Neutrophil (primary cell): Measurements from ENCODE around the gene SRP9.
"Not testable (repeated sequence)": the region's sequence is repeated elsewhere in the genome, so short reads cannot be mapped to it uniquely, and the experiment has no call there.

Experiments used
- H3K27ac ChIP-seq: fragments of 200-600 bp; sonication (generic); 2 replicates; pipeline ENCODE4 v1.5.1; 2016; ENCODE audit warnings: mild to moderate bottlenecking, moderate library complexity
- H3K27me3 ChIP-seq: fragments of 200-600 bp; sonication (generic); 2 replicates; pipeline ENCODE4 v1.6.0; 2016; ENCODE audit warnings: mild to moderate bottlenecking
- H3K36me3 ChIP-seq: fragments of 200-600 bp; sonication (generic); 2 replicates; pipeline ENCODE4 v1.5.1; 2017
- H3K4me1 ChIP-seq, 2 experiments: fragments of 200-600 bp in 1 of 2; sonication (generic) in 1 of 2; 1 replicate in 1 of 2; 2 replicates in 1 of 2; pipeline versions ENCODE4 v1.5.1 to v1.6.1; 2013 to 2016; ENCODE audit warnings: low read depth in 1 of 2, low read length in 1 of 2, mild to moderate bottlenecking in 1 of 2, moderate library complexity in 1 of 2; ENCODE audit not compliant: control insufficient read depth in 1 of 2, insufficient read depth in 1 of 2
- H3K4me3 ChIP-seq, 2 experiments: fragments of 200-600 bp in 1 of 2; sonication (generic) in 1 of 2; 1 replicate in 1 of 2; 2 replicates in 1 of 2; pipeline ENCODE4 v1.5.1; 2013 to 2016; ENCODE audit warnings: low read depth in 1 of 2, low read length in 1 of 2, mild to moderate bottlenecking in 1 of 2, moderate library complexity in 1 of 2
- H3K9me3 ChIP-seq: fragments of 200-600 bp; sonication (generic); 2 replicates; pipeline ENCODE4 v1.5.1; 2016
- TF ChIP-seq, protein P1 (sequence below): fragments of 200-600 bp; sonication (generic); IDR thresholded peaks from 2 replicates; pipeline ENCODE4 v1.5.1; 2016; ENCODE audit warnings: antibody characterized with exemption

The SRP9 gene

DNA sequence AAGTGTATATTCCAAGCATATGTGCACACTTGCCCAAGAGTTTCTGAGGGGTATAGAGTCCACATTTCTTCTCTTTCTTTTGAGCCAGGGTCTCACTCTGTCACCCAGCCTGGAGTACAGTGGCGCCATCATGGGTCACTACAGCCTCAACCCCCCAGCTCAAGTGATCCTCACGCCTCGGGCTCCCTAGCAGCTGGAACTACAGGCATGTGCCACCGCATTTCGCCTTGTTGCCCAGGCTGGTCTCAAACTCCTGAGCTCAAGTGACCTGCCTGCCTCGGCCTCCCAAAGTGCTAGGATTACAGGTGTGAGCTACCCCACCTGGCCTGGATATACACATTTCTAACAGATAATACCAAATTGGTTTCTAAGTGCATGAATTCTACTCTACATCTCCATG is 17.1 kb upstream of the SRP9 start:
- Histone ChIP-seq H3K4me3 (no peak overlapping the region), H3K4me1 (peaks cover 17 to 22% of the 10 kb centered on the region in 2 experiments), H3K36me3 (no peaks in the 10 kb centered on the region), H3K9me3 (no peaks in the 10 kb centered on the region), H3K27ac (no peak overlapping the region), H3K27me3 (no peaks in the 10 kb centered on the region)
- TF ChIP-seq, protein P1, sequence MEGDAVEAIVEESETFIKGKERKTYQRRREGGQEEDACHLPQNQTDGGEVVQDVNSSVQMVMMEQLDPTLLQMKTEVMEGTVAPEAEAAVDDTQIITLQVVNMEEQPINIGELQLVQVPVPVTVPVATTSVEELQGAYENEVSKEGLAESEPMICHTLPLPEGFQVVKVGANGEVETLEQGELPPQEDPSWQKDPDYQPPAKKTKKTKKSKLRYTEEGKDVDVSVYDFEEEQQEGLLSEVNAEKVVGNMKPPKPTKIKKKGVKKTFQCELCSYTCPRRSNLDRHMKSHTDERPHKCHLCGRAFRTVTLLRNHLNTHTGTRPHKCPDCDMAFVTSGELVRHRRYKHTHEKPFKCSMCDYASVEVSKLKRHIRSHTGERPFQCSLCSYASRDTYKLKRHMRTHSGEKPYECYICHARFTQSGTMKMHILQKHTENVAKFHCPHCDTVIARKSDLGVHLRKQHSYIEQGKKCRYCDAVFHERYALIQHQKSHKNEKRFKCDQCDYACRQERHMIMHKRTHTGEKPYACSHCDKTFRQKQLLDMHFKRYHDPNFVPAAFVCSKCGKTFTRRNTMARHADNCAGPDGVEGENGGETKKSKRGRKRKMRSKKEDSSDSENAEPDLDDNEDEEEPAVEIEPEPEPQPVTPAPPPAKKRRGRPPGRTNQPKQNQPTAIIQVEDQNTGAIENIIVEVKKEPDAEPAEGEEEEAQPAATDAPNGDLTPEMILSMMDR, result no peak

DNA sequence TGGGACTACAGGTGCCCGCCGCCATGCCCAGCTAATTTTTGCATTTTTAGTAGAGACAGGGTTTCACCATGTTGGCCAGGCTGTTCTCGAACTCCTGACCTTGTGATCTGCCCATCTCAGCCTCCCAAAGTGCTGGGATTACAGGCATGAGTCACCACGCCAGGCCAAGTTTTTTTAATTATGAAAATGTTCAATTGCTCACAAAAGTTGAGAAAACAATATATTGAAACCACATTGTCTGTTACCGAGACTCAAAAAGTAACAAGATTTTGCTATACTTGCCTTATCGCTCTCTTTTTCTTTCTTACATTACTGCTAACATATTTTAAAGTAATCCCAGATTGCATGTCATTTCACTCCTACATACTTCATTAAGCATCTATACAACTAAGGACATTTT is 16.2 kb upstream of the SRP9 start:
- not testable (repeated sequence) for H3K36me3 ChIP-seq, H3K27ac ChIP-seq
- peaks cover 8 to 13% of the 10 kb centered on the region in 2 experiments for H3K4me1 ChIP-seq

DNA sequence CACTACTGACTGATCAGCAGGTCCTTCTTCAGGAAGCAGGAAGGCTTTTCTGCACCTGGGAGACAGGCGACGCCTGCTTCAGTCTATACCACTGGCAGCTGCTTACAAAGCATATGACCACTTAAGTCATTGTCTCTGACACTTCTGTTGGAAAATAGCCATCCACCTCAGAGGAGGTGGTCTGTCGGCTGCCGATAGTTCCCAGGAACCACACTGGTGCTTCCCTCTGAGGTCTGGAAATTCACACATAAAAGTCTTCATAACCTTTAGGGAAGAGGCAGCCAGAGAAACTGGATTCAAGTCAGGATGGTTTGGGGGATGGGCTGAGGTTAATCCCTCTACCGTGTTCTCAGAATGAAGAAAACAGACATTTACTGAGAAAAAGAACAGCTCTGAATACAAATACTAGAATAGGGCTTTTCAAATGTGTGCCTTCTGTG is 15.6 kb upstream of the SRP9 start:
- Histone ChIP-seq H3K27me3 (no peaks in the 10 kb centered on the region), H3K4me3 (no peak overlapping the region), H3K27ac (no peak overlapping the region), H3K4me1 (peaks cover 6 to 7% of the 10 kb centered on the region in 2 experiments), H3K36me3 (no peaks in the 10 kb centered on the region), H3K9me3 (no peaks in the 10 kb centered on the region)
- TF ChIP-seq, protein P1, result no peak

More for the DNA sequence above, 16.2 kb upstream of the SRP9 start:
- H3K9me3 ChIP-seq, H3K27me3 ChIP-seq, H3K4me3 ChIP-seq: not testable (repeated sequence)

DNA sequence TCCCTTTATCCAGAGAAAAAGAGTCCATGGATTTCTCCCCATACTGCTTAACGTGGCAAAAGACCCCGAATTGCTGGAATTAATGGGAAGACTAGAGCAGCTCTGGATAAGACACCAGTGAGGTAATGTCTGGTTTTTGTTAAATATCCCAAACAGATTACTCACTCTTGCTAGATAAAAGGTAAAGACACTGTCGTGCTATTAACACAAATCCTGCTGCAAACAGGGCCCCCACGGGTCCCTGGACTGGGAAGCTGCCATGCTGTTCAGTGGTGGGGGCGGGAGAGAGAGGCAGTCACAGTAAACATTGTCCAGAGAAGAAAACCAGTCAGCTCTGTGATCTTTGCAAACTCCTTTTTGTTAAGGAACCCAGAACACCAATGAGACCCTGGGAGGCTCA is 15.2 kb upstream of the SRP9 start:
- Histone ChIP-seq H3K4me1 (peaks cover 6 to 7% of the 10 kb centered on the region in 2 experiments), H3K36me3 (no peaks in the 10 kb centered on the region), H3K27ac (no peak overlapping the region), H3K9me3 (no peaks in the 10 kb centered on the region), H3K27me3 (no peaks in the 10 kb centered on the region), H3K4me3 (no peak overlapping the region)
- TF ChIP-seq, protein P1, result no peak

DNA sequence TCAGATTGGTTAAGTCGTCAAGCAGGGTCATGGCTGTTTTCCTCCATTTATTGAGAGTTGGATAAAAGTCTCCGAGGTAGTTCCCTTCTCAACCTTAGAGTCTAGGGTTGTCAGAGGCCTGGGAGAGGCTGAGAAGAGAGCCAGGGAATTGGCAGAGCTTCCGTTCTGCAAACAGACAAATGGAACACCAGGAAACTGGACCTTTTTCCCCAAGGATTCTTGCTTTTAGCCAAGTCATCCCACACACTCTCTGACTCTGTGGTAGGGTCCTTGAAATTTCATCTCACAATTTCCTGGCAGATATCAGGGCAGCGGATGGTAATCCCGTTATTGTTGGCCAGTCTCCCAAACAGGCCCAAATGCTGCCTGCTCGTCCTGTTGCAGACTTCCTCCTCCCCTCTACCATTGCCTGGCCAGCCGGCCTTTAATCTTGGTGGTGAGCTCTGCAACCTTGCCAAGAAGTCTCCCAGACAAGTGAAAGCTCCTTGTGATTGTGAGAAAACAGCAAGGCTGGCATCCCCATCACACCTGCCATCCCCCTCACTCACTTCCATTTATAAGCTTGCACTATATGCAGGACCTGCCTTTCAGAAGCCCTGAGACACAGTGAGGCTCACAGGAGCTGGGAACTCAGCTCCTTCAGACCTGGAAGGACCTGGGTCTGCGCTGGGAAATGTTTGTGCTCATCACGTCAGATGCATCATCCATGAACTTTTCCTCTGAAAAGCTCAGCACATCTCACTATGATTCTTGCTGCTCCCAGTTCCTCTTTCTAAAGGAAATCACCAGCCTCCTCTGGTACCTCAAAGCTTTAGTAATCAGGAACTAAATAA is 13.7 kb upstream of the SRP9 start:
- no peaks in the 10 kb centered on the region for H3K9me3 ChIP-seq
- TF ChIP-seq, protein P1, result no peak

DNA sequence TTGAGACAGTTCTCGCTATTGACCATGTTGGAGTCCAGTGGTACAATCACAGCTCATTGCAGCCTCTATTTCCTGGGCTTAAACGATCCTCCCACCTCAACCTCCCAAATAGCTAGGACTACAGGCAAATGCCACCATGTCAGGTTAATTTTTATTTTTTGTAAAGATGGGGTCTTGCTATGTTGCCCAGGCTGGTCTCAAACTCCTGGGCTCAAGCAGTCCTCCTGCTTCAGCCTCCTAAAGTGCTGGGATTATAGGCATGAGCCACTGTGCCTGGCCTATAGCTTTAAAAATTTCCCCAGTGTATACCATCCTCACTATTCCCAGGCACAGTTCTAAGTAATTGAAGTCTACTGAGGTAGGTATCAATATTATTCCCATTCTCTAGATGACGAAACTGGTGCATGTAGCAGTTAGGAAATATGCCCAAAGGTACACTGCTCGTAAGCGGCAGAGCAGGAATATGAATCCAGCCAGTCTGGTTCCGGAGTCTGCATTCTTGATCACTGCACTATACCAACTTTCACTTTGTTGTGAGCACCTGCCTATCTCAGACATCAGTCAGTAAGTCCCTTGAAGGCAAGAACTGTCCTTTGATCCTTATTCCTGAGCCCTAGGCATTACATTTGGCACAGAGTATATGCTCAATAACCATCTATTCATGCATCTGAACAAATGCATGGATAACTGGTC is 11.5 kb upstream of the SRP9 start:
- Histone ChIP-seq H3K9me3 (no peaks in the 10 kb centered on the region), H3K27ac (no peak overlapping the region), H3K4me1 (peaks cover 6 to 7% of the 10 kb centered on the region in 2 experiments), H3K36me3 (no peaks in the 10 kb centered on the region), H3K4me3 (no peak overlapping the region), H3K27me3 (no peaks in the 10 kb centered on the region)
- TF ChIP-seq, protein P1, result no peak

More for the DNA sequence above, 13.7 kb upstream of the SRP9 start:
- Histone ChIP-seq H3K36me3 (no peaks in the 10 kb centered on the region), H3K4me1 (peaks cover 6 to 7% of the 10 kb centered on the region in 2 experiments), H3K27ac (no peak overlapping the region), H3K4me3 (no peak overlapping the region), H3K27me3 (no peaks in the 10 kb centered on the region)
